KBM-7 (cell line): ENCODE measurements around the gene TRPV6.

Experiments used
- DNase-seq: peaks from one replicate; pipeline ENCODE4 v3.0.0-alpha.2; 2015
- in situ Hi-C: fragments of 300-500 bp; cut with MboI; formaldehyde crosslinking; loops from 2 replicates; pipeline ENCODE4 v1.14.3; 2020; ENCODE audit warnings: low sequenced_read_pairs, low pct_unique_long_range_greater_than_20kb, mixed read lengths

Gene TRPV6

GRCh38 chr7:142885311-142886230 lies at the start of gene TRPV6:
Gene TRPV6, minus strand, starts transcription at chr7:142885745.
- in situ Hi-C loops = no loop called here
- DNase-seq = no peak

GRCh38 chr7:142934056-142934455 lies 48.5 kb upstream of the TRPV6 start:
- no peak for DNase-seq
- in situ Hi-C loops = no loop called here

DNA sequence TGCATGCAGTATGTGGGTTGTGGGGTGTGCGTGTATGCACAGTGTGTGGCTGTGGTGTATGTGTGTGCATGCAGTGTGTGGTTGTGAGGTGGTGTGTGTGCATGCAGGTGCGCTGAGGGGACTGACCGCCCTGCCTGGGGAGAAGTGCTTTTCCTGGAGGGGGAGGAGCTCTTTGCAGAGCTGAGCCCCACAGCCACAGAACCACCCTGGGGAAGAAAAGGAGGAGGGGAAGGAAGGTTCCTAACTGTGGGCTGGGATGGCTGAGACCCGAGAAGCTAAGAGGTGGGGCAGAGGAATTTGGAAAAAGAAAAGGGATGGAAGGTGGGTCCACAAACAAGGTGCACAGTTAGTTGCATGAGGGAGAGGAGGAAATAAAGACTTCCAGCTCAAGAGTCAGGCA lies 48.1 kb upstream of the TRPV6 start, which contains the start of gene TRPV5:
Gene TRPV5, minus strand, starts transcription at position 123 of the 400 bp plus-strand sequence. CDS start 287 bp downstream, outside the sequence.
- in situ Hi-C loops = no loop called here
- DNase-seq = no peak

DNA sequence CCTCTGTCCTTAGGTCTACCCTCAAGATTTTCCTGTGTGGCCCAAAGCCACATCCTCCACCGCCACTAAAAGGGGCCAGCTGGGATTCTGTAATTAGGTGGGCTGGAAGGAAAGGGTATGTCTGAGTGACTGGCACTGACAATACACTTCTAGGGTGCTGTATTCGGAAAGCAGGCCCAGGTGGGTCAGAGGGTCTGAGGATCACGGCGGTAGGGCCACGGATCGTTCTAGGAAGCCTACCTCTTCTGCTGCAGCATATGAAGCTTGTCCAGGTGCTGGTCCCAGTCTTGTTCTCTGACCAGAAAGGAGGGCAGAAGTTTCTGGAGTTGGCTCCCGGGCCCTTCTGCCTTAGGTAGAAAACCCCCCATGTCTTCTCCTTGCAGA lies 47.5 kb upstream of the TRPV6 start:
- in situ Hi-C loops = no loop called here
- no peak for DNase-seq

GRCh38 chr7:142932386-142933091 lies 47.0 kb upstream of the TRPV6 start:
- DNase-seq = no peak
- in situ Hi-C loops = no loop called here

GRCh38 chr7:142930126-142930730 lies 44.7 kb upstream of the TRPV6 start:
- no peak for DNase-seq
- in situ Hi-C loops = no loop called here

DNA sequence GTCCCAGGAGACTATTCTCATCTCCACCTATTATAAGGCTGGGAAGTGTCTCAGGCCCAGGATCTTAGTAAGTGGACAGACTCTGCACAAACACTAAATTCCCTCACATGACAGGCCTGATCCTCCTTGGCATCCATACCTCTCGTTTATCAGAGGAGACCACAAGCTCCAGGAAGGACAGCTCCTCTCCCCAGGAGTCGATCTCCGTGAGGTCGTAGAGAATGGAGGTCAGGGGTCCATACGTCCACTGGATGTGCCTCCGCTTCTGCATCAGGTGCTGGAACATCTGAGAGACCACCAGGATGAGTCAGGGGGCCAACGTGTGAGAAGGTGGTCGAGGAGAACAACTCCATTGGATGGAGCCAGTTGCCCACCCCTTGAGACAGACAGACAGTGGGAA lies 42.4 kb upstream of the TRPV6 start:
- in situ Hi-C loops = no loop called here
- DNase-seq = no peak

GRCh38 chr7:142927085-142927745 lies 41.7 kb upstream of the TRPV6 start:
- in situ Hi-C loops = no loop called here
- peak; percentile 87 for DNase-seq

DNA sequence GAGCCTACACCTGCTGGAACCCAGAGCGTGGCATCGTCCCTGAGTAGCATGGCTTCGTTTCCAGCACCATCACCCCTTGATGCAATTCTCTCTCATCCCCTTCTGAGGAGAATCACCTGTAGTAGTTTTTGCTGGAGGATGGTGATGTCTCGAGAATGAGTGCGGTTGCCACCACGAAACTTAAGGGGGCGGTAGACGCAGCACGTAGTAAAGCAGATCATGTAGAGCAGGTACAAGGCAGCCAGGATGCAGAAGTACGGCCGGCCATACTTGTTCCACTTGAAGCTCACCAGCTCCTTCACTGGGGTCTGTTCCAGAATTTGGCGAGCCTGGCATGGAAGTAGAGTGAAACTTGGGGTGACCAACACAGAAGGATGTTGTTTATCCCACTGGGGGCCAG lies 39.9 kb upstream of the TRPV6 start:
- in situ Hi-C loops = no loop called here
- DNase-seq = no peak

DNA sequence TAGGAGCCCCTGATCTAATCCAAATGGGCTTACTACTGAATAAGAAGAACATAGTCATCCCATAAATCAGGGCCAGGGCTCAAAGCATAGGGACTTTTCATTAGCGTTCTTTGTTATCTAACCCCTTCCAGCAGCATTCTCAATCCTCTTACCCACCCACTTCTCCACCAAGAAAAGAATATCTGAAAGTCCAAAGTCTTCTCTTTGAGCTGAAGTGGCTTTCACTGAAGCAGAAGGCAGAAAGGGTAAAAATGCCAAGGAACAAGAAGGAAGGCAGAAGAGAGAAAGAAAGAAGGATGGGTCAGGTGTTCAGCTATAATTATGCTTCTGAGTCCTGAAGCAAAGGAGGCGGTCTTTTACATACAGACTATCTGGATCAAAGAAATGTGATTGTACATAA lies 37.8 kb upstream of the TRPV6 start:
- no peak for DNase-seq
- in situ Hi-C loops = no loop called here

GRCh38 chr7:142919656-142920055 lies 34.1 kb upstream of the TRPV6 start:
- in situ Hi-C loops = no loop called here
- DNase-seq = no peak

- no peak for DNase-seq
- in situ Hi-C loops = no loop called here
Observed at GRCh38 chr7:142918901-142919300, 33.4 kb upstream of the TRPV6 start.

- DNase-seq = no peak
- in situ Hi-C loops = no loop called here
Observed at GRCh38 chr7:142917447-142917846, 31.9 kb upstream of the TRPV6 start.

DNA sequence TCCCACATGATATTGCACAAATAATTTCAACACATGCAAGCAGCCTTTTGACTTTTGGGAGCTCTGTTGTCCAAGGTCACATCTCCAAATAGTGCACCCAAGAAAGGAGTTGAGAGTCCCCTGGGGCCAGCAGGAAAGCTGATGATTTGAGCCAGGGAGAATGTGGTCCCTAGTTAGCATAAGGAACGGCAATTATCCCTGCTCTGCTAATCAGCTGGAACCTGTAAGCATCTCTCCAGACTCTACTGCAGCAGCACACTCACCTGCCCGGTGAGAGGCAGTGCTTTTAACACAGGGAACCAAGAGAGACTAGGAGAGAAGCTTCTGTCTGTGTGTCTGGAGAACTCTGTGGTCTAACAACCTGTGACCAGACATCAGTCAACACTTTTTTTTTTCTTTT lies 31.0 kb upstream of the TRPV6 start:
- no peak for DNase-seq
- in situ Hi-C loops = no loop called here

DNA sequence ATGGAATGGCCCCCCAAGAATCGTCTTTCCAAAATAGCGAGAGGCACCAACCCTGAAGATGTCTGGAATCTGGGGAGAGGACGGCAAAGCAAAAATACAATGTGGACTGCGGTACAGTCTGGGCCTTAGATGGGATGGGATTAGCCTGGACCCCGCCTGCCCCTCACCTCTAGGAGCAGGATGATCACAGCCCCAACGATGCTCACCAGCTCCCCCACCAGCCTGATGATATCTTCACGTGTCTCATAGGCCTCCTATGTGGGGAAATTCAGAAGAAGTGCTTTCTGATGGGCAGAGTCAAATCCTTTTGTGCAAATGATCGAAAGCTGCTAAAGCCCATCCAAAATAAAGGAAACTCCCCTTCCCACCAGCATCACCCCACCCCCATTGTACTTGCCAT lies 29.8 kb upstream of the TRPV6 start:
- DNase-seq = no peak
- in situ Hi-C loops = no loop called here

DNA sequence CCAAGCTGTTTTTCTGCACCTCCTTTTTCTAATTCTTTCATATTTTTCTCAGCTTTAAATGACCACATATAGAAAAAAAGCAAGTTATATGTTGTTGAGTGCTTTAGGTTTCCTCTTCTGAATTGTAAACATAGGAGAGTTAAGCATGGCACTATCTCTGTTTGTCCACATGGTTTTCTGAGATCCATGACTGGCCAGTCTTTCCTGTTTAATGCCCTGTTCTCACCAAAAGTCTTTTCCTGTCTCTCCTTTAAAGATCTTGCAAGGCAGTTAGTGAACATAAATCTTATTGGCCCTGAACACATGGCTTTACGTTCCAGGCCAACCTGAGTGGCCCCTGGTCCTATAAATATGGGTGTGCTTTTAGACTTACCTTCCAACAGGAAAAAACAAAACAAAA lies 28.6 kb upstream of the TRPV6 start:
- no peak for DNase-seq
- in situ Hi-C loops = no loop called here

GRCh38 chr7:142913566-142913965 lies 28.0 kb upstream of the TRPV6 start:
- no peak for DNase-seq
- in situ Hi-C loops = no loop called here

- in situ Hi-C loops = no loop called here
- DNase-seq = no peak
Observed at GRCh38 chr7:142913051-142913450, 27.5 kb upstream of the TRPV6 start.

GRCh38 chr7:142910481-142910880 lies 24.9 kb upstream of the TRPV6 start:
- DNase-seq = no peak
- in situ Hi-C loops = no loop called here

GRCh38 chr7:142910031-142910433 lies 24.5 kb upstream of the TRPV6 start:
- in situ Hi-C loops = no loop called here
- DNase-seq = no peak
